HepG2 (cell line): ENCODE results near the gene NTMT1. TPM values are rescaled to one million over a fixed set of nuclear protein-coding genes. Genes with fewer than 3 reads are reported as not detected.

Experiments
- ATM ChIP-seq: fragments of 450-650 bp; IDR thresholded peaks from 2 replicates; pipeline ENCODE4 v1.7.1; 2017; ENCODE audit warnings: mild to moderate bottlenecking, borderline replicate concordance
- HNF4A ChIP-seq: sonication (generic); formaldehyde crosslinking; IDR thresholded peaks from 2 replicates; pipeline ENCODE4 v1.4.0; 2020; ENCODE audit warnings: missing genetic modification reagents
- SKIL ChIP-seq: sonication (generic); formaldehyde crosslinking; IDR thresholded peaks from 2 replicates; pipeline ENCODE4 v1.8.0; 2022; ENCODE audit warnings: missing genetic modification reagents, mild to moderate bottlenecking, moderate library complexity, borderline replicate concordance
- ZBTB10 ChIP-seq: sonication (generic); formaldehyde crosslinking; IDR thresholded peaks from 2 replicates; pipeline ENCODE4 v1.4.0; 2020; ENCODE audit warnings: missing genetic modification reagents, borderline replicate concordance
- ZBTB14 ChIP-seq: sonication (generic); formaldehyde crosslinking; IDR thresholded peaks from 2 replicates; pipeline ENCODE4 v1.4.0; 2020; ENCODE audit warnings: missing genetic modification reagents
- ZBTB2 ChIP-seq: sonication (generic); formaldehyde crosslinking; IDR thresholded peaks from 2 replicates; pipeline ENCODE4 v1.8.0; 2022; ENCODE audit warnings: low read depth, missing genetic modification reagents
- ZBTB21 ChIP-seq: sonication (generic); formaldehyde crosslinking; IDR thresholded peaks from 2 replicates; pipeline ENCODE4 v1.4.0; 2020; ENCODE audit warnings: missing genetic modification reagents
- ZC3H13 ChIP-seq: sonication (generic); formaldehyde crosslinking; IDR thresholded peaks from 2 replicates; pipeline ENCODE4 v1.8.1; 2023; ENCODE audit warnings: mild to moderate bottlenecking, missing genetic modification reagents, moderate library complexity
- ZNF160 ChIP-seq: sonication (generic); formaldehyde crosslinking; IDR thresholded peaks from 2 replicates; pipeline ENCODE4 v1.8.0; 2022; ENCODE audit warnings: mild to moderate bottlenecking, inconsistent platforms, missing genetic modification reagents
- ZNF441 ChIP-seq: sonication (generic); formaldehyde crosslinking; IDR thresholded peaks from 2 replicates; pipeline ENCODE4 v1.7.0; 2021; ENCODE audit warnings: missing genetic modification reagents, borderline replicate concordance
- ZNF629 ChIP-seq: sonication (generic); formaldehyde crosslinking; conservative IDR thresholded peaks from 2 replicates; pipeline ENCODE4 v1.5.0; 2020; ENCODE audit warnings: missing genetic modification reagents
- ZNF710 ChIP-seq: sonication (generic); formaldehyde crosslinking; IDR thresholded peaks from 2 replicates; pipeline ENCODE4 v1.5.0; 2020; ENCODE audit warnings: mild to moderate bottlenecking, missing genetic modification reagents, borderline replicate concordance
- ZNF816 ChIP-seq: sonication (generic); formaldehyde crosslinking; IDR thresholded peaks from 2 replicates; pipeline ENCODE4 v1.8.0; 2022; ENCODE audit warnings: missing genetic modification reagents, mild to moderate bottlenecking, borderline replicate concordance
- polyA plus RNA-seq, 8 experiments: library from polyadenylated mRNA; depleted of rRNA in 3 of 8; stranded (reverse) in 7 of 8; unstranded in 1 of 8; fragments of >200 nt; fragmentation: Illumina TruSeq in 4 of 8; extraction: Trizol in 4 of 8; gene quantifications; 2 replicates each; pipeline versions ENCODE4 v1.2.1 to v1.2.3, GENCODE V29; 2011 to 2016; ENCODE audit warnings: low read depth in 4 of 8, missing spikeins in 1 of 8, mixed read lengths in 1 of 8; ENCODE audit not compliant: insufficient read depth in 1 of 8
- total RNA-seq, 5 experiments: library from RNA; depleted of rRNA; stranded (reverse); fragments of >200 nt; fragmentation: Illumina TruSeq; extraction: Trizol; gene quantifications; 2 replicates each; pipeline ENCODE4 v1.2.3, GENCODE V29; 2016; ENCODE audit warnings: low read depth in 1 of 5
- TF ChIP-seq, protein P1 (sequence below): sonication (generic); formaldehyde crosslinking; conservative IDR thresholded peaks from 2 replicates; pipeline ENCODE4 v1.4.0; 2020; ENCODE audit warnings: missing genetic modification reagents

NTMT1 gene
- total and polyA plus RNA-seq, 2 of the 13 experiments (the other 11 are each of a cell fraction or from before 2014, with no cell fraction given) = 49.1 to 53.8 TPM

DNA sequence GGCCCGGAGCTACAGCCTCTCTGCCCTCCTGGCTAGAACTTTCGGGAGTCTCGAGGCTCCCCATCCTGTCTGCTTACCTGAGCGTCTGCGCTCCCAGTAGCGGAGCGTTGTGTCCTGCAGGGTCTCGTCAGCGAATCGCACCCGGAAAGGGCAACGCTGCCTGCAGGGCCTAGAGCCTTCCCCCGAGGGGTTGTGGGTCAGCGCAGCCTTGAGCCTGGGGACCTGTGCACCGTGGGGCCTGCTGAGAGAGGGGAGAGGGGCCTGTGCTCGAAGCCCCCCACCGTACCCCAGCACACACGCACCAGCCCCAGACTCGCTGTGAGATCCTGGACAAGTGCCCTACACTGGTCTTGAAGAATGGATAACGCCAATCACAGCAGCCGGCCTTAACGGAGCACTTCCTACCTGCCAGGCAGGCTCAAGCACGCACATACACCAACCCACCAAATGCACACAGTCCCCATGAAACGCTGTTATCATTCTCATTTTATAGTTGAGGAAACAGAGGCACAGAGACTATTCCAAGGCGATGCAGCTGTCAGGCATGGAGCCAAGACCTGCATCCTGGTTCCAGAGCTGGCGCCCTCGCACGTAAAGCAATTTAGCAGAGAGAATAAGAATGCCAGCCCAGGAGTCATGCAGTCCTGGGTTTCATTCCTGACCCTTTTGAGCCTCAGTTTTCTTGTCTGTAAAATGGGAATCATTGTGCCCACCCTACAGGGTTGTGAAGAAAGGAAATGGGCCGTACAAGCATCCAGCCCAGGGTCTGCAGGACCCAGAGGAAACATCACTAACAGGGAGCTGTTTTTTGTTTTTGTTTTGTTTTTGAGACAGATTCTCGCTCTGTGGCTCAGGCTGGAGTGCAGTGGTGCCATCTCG lies 10.3 kb upstream of the NTMT1 start (continued):
- TF ChIP-seq ZBTB10 (no peak), ATM (no peak), ZBTB21 (no peak), ZNF441 (no peak), ZNF710 (CRISPR knock-in tag) (no peak), ZNF629 (peak; percentile 85), SKIL (CRISPR knock-in tag) (no peak), ZBTB14 (no peak), ZNF160 (no peak), ZC3H13 (CRISPR knock-in tag) (peak; percentile 77; the same call in 1 of the 2 replicates), ZNF816 (CRISPR knock-in tag) (no peak), HNF4A (CRISPR knock-in tag) (no peak), ZBTB2 (0 out of 2 replicates have a peak, but pooled peaks have one; percentile 30)
- TF ChIP-seq, protein P1, sequence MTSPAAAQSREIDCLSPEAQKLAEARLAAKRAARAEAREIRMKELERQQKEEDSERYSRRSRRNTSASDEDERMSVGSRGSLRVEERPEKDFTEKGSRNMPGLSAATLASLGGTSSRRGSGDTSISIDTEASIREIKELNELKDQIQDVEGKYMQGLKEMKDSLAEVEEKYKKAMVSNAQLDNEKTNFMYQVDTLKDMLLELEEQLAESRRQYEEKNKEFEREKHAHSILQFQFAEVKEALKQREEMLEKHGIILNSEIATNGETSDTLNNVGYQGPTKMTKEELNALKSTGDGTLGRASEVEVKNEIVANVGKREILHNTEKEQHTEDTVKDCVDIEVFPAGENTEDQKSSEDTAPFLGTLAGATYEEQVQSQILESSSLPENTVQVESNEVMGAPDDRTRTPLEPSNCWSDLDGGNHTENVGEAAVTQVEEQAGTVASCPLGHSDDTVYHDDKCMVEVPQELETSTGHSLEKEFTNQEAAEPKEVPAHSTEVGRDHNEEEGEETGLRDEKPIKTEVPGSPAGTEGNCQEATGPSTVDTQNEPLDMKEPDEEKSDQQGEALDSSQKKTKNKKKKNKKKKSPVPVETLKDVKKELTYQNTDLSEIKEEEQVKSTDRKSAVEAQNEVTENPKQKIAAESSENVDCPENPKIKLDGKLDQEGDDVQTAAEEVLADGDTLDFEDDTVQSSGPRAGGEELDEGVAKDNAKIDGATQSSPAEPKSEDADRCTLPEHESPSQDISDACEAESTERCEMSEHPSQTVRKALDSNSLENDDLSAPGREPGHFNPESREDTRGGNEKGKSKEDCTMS (CRISPR knock-in tag) = no peak
